ENCODE results near the gene HSH2D. TPM values are rescaled to one million over a fixed set of nuclear protein-coding genes. Genes with fewer than 3 reads are reported as not detected.

HSH2D gene
- total and polyA plus RNA-seq, 2 experiments from 2014 or later = 3.5 to 4.0 TPM

DNA sequence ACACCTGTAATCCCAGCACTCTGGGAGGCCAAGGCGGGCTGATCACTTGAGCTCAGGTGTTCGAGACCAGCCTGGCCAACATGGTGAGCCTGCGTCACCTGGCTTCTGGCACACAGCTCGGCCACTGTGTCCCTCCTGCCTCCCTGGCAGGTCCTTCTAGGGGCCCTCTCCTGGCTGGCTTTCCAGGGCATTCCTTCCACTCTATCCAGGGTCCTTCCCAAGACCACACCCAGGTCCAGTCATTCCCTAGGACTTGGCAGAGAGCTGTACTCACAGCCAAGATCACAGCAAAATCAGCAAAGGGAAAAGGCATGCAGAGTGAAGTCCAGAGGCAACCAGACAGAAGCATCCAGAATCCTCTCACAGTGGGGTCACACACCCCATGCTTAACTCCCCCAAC is 9.7 kb upstream of the HSH2D start:
- Histone ChIP-seq H3K4me1 (ENCODE audit: insufficient read depth) (no peaks in the 10 kb centered on the region), H3K36me3 (replicated peaks; ENCODE audit: insufficient read depth, low read depth) (no peaks in the 10 kb centered on the region), H3K79me2 (no peaks in the 10 kb centered on the region), H4K20me1 (ENCODE audit: insufficient read depth, poor library complexity, severe bottlenecking) (no peaks in the 10 kb centered on the region), H3K9me3 (ENCODE audit: low read depth) (no peaks in the 10 kb centered on the region), H3K4me2 (no peak overlapping the region), H3K27me3 (no peaks in the 10 kb centered on the region), H2AFZ (no peak overlapping the region), H3K4me3 (no peak overlapping the region), H3K9me2 (replicated peaks; ENCODE audit: insufficient read depth) (no peaks in the 10 kb centered on the region), H3K27ac (no peak overlapping the region)
- DNase-seq (ENCODE audit: low spot score) = no peak
- WGBS (ENCODE audit: low lambda C conversion rate, missing lambda C conversion rate) = 98% methylated on average over 4 of the region's 4 CpGs
- TF ChIP-seq EZH2 (IDR thresholded peaks at IDR 0.05; ENCODE audit: borderline replicate concordance) (no peak), EZH2phosphoT487 (IDR thresholded peaks at IDR 0.05; ENCODE audit: low read depth, severe bottlenecking, unreplicated experiment) (no peak)
- TF ChIP-seq, protein P1, sequence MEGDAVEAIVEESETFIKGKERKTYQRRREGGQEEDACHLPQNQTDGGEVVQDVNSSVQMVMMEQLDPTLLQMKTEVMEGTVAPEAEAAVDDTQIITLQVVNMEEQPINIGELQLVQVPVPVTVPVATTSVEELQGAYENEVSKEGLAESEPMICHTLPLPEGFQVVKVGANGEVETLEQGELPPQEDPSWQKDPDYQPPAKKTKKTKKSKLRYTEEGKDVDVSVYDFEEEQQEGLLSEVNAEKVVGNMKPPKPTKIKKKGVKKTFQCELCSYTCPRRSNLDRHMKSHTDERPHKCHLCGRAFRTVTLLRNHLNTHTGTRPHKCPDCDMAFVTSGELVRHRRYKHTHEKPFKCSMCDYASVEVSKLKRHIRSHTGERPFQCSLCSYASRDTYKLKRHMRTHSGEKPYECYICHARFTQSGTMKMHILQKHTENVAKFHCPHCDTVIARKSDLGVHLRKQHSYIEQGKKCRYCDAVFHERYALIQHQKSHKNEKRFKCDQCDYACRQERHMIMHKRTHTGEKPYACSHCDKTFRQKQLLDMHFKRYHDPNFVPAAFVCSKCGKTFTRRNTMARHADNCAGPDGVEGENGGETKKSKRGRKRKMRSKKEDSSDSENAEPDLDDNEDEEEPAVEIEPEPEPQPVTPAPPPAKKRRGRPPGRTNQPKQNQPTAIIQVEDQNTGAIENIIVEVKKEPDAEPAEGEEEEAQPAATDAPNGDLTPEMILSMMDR (IDR thresholded peaks at IDR 0.05; ENCODE audit: poor library complexity) = no peak

- no peak overlapping the region for H3K4me3 ChIP-seq
- no peak overlapping the region for H3K27ac ChIP-seq
- H3K4me2 ChIP-seq = no peak overlapping the region
- no peaks in the 10 kb centered on the region for H3K9me2 ChIP-seq (replicated peaks; ENCODE audit: insufficient read depth)
- H4K20me1 ChIP-seq (ENCODE audit: insufficient read depth, poor library complexity, severe bottlenecking) = no peaks in the 10 kb centered on the region
- H3K79me2 ChIP-seq = no peaks in the 10 kb centered on the region
- H3K36me3 ChIP-seq (replicated peaks; ENCODE audit: insufficient read depth, low read depth) = no peaks in the 10 kb centered on the region
- TF ChIP-seq EZH2phosphoT487 (IDR thresholded peaks at IDR 0.05; ENCODE audit: low read depth, severe bottlenecking, unreplicated experiment) (no peak), EZH2 (IDR thresholded peaks at IDR 0.05; ENCODE audit: borderline replicate concordance) (no peak)
- TF ChIP-seq, protein P1 (IDR thresholded peaks at IDR 0.05; ENCODE audit: poor library complexity) = no peak
- H3K9me3 ChIP-seq (ENCODE audit: low read depth) = no peaks in the 10 kb centered on the region
- H3K27me3 ChIP-seq = no peaks in the 10 kb centered on the region
- H3K4me1 ChIP-seq (ENCODE audit: insufficient read depth) = no peaks in the 10 kb centered on the region
- DNase-seq (ENCODE audit: low spot score) = no peak
- WGBS (ENCODE audit: low lambda C conversion rate, missing lambda C conversion rate) = 95% methylated on average over 7 of the region's 7 CpGs
- H2AFZ ChIP-seq = no peak overlapping the region
Measured at GRCh38 chr19:16134510-16134909, 9.0 kb upstream of the HSH2D start.

DNA sequence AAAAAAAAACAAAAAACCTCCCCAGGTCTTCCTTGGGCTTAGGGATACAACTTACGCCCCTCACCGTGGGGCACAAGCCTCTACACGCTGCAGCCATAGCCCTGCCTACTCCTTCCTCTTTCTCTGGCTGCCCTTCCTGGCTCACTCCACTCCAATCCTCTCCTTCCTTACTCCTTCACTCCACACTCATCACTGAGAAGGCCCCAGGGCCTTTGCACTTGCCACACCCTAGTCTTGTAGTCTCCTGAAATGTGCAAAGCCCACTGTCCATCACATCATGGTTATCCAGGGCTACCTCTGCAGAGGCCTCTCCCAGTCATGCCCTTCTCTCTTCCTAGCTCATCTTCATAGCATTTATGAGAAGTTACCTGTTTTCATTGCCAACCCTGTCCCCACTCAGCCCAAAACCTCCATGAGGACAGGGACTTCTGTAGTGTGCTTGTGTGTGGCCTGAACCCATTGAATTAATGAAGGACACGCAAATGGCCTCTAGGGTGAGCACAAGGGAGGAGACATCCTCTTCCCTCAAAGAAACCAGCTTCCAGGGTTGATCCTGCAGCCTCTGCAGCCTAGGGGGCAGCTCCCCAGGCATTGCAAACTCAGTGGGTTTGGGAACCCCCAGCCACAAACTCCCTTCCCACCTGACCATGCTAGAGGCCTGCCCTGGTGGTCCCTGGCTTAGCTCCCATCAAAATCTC is 7.9 kb upstream of the HSH2D start:
- TF ChIP-seq EZH2 (IDR thresholded peaks at IDR 0.05; ENCODE audit: borderline replicate concordance) (no peak), EZH2phosphoT487 (IDR thresholded peaks at IDR 0.05; ENCODE audit: low read depth, severe bottlenecking, unreplicated experiment) (no peak)
- TF ChIP-seq, protein P1 (IDR thresholded peaks at IDR 0.05; ENCODE audit: poor library complexity) = no peak
- Histone ChIP-seq H3K9me2 (replicated peaks; ENCODE audit: insufficient read depth) (no peaks in the 10 kb centered on the region), H3K27ac (no peak overlapping the region), H3K4me1 (ENCODE audit: insufficient read depth) (no peaks in the 10 kb centered on the region), H2AFZ (no peak overlapping the region), H3K79me2 (no peaks in the 10 kb centered on the region), H3K27me3 (no peaks in the 10 kb centered on the region), H3K4me2 (no peak overlapping the region), H3K4me3 (no peak overlapping the region), H3K9me3 (ENCODE audit: low read depth) (no peaks in the 10 kb centered on the region), H4K20me1 (ENCODE audit: insufficient read depth, poor library complexity, severe bottlenecking) (no peaks in the 10 kb centered on the region), H3K36me3 (replicated peaks; ENCODE audit: insufficient read depth, low read depth) (no peaks in the 10 kb centered on the region)
- DNase-seq (ENCODE audit: low spot score) = no peak
- WGBS (ENCODE audit: low lambda C conversion rate, missing lambda C conversion rate) = 82% methylated on average over 4 of the region's 4 CpGs
